ENCODE measurements around the gene DRC1.
A peak's percentile ranks its signal among the peaks of the same experiment; 100 is the strongest.

DRC1 gene

DNA sequence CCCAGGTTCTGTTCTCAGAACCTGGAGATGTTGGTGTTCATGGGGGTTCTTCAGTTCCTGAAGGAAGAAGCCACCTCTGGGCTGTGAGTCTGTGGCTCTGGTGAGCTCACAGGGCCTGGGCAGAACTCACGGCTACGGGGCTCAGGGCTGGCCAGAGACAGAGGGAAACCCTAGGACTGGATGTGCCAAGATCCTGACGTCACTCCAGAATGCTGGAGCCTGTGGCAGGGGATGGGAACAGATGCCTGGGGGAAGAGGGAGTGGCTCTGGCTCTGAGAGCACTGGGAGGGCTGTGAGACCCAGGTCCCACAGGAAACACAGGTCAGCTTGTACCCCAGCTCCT, 76.2 kb downstream of the DRC1 start, which contains the start of gene OTOF:
Gene OTOF (minus strand): TSS at position 214 of the 343 bp plus-strand sequence.
- peak; percentile 11 for DNase-seq (ENCODE audit: low spot score)

DNA sequence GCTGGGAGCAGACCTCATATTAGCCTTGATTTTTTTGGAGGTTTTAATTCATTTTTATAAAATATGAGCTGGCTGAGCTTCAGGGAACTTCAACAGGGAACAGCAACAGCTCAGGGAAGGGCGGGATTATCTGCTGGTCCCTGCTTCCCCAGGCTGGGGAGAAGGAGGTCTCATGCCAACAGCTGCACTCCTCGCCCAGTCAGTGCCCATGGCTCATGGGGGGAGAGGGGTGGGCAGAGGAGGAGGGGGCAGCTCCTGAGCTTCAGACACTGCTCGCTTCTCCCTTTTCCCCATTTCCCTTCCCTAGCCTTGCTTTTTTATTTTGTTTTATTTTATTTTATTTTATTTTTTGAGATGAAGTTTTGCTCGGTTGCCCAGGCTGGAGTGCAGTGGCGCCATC, 76.6 kb downstream of the DRC1 start:
- DNase-seq (ENCODE audit: low spot score) = no peak

- no peak for DNase-seq (ENCODE audit: low spot score)
Measured at GRCh38 chr2:26479131-26479788, 77.5 kb downstream of the DRC1 start.

- no peak for DNase-seq (ENCODE audit: low spot score)
Measured at GRCh38 chr2:26479789-26480565, 78.3 kb downstream of the DRC1 start.

DNA sequence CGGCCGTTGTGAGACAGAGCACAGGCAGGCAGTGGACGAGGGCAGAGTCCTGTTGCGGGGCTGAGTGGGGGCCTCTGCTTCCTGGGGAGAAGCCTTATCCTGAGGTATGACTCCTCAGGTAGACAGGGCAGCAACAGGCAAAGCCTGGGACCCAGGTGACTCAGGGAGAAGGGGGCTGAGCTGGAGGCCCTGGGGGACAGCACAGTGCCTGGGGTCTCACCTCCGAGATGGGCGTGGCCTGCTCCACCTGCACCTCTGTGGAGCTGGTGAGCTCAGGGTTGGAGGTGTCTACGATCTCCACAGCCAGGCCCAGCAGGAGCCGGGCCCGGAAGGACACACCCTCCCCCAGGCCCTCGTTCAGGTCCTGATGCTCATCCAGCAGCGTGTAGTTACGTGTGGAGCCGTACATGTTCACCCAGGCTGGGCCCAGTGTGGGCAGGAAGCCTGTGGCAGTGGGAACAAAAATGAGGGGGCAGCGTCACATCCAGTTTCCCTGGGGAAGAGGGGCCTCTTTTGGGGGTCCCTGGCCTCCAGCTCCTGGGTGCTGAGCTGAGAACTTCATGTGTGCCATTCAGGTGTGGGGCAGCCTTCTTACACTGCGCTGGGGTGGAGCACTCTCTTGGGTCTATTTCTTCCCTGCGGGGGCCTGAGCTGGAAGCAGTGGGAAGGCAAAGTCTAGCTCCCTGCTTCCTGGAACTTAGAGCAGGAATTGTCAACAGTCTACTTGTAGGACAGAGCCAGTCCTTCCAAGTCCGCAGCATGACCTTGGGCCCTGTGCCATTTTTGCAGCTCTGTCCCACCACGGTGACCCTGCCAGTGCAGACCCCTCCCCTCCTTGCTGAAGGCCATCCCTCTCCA, 79.1 kb downstream of the DRC1 start:
- no peak for DNase-seq (ENCODE audit: low spot score)

GRCh38 chr2:26481706-26482105, 80.0 kb downstream of the DRC1 start:
- DNase-seq (ENCODE audit: low spot score) = no peak

GRCh38 chr2:26482211-26483026, 80.7 kb downstream of the DRC1 start:
- no peak for DNase-seq (ENCODE audit: low spot score)

- DNase-seq (ENCODE audit: low spot score) = no peak
Measured at GRCh38 chr2:26483027-26483326, 81.3 kb downstream of the DRC1 start.

DNA sequence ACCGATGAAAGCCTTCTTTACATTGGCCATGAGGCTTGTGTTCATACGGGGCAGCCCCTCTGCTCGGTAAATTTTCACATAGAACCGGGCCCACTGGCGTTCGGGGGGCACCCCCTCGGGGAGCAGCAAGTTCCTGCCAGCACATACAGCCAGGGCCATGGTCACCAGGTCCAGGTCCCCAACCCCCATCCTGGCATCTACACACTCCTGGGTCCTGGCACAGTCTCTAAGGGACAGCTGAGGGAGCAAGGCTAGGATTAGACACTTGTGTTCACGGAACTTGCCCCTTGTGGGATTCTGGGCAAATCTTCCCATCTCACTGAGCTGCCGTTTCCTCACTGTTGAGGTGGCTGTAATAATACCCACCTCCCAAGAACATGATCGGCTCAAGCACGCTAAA, 81.8 kb downstream of the DRC1 start:
- no peak for DNase-seq (ENCODE audit: low spot score)

DNA sequence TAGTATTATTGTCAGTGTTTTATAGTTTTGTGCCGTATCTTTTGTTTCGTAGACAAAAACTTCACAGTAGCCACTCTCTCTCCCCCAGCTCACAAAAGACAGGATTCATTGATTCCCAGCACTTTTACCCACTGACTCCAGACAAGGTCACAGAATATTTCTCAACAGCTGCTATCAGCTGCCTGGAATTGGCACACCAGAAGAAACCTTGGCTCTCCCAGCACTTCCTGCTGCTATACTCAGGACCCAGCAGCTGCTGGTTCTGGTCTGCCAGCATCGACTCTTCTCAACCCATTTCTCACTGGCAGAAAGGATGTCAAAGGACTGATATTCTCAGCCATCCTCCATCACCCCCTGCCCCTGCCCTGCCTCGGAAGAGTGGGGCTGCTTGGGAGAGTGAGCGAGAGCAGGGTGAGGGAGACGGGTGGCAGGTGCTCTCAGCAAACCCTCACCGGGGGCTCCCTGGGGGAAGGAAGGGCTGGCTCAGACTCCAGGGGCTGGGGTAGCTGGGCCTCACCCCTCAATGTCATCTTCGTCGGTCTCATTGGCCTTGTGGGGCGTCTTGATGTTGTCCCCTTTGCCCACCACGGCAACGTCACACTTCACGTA, 82.3 kb downstream of the DRC1 start:
- DNase-seq (ENCODE audit: low spot score) = no peak

- DNase-seq (ENCODE audit: low spot score) = no peak
Measured at GRCh38 chr2:26484579-26484978, 82.9 kb downstream of the DRC1 start.

- DNase-seq (ENCODE audit: low spot score) = no peak
Measured at GRCh38 chr2:26485099-26485498, 83.4 kb downstream of the DRC1 start.

DNA sequence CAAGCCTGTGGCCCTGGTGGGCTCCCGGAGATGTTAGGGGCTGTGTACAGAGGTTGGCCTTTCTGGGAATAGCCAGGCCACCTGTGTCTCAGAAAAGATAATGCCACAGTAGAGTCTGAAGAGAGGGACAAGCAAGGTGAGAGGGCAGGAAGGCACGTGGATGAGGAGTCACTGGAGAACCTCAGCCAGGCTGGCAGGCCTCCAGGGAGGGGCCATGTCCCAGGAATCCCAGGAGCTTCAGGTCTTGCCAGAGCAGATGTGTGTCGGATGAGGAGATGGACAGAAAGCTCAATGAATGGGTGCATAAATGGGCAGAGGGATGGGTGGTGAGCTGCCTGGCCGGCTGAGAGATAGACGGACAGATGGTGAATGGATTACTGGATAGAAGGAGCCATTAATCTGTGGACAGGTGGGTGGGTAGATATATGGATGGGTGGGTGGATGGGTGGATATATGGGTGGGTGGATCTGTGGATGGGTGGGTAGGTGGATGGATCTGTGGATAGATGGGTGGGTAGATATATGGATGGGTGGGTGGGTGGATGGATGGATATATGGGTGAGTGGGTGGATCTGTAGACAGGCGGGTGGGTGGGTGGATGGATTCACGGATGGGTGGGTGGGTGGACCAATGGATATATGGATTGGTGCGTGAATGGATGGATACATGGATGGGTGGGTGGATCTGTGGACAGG, 84.2 kb downstream of the DRC1 start:
- no peak for DNase-seq (ENCODE audit: low spot score)

- DNase-seq (ENCODE audit: low spot score) = no peak
Measured at GRCh38 chr2:26486789-26487188, 85.1 kb downstream of the DRC1 start.

DNA sequence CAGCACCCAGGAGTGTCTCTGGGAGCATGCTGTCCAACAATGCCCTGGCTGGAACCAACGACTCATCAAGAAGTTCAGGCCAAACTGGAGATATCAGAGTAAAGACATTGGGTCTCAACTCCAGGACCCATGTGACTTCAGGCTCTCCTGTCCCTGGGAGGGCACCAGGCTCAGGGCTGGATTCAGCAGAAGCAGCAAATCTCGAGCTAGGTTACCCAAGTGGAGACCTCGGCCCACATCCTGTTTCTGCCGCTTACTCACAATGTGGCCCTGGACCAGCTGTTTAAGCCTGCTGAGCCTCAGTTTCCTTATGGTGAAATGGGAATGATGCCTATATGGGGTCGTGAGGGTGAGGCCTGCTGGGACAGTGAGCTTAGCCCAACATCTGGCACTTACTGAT, 85.5 kb downstream of the DRC1 start:
- DNase-seq (ENCODE audit: low spot score) = no peak

DNA sequence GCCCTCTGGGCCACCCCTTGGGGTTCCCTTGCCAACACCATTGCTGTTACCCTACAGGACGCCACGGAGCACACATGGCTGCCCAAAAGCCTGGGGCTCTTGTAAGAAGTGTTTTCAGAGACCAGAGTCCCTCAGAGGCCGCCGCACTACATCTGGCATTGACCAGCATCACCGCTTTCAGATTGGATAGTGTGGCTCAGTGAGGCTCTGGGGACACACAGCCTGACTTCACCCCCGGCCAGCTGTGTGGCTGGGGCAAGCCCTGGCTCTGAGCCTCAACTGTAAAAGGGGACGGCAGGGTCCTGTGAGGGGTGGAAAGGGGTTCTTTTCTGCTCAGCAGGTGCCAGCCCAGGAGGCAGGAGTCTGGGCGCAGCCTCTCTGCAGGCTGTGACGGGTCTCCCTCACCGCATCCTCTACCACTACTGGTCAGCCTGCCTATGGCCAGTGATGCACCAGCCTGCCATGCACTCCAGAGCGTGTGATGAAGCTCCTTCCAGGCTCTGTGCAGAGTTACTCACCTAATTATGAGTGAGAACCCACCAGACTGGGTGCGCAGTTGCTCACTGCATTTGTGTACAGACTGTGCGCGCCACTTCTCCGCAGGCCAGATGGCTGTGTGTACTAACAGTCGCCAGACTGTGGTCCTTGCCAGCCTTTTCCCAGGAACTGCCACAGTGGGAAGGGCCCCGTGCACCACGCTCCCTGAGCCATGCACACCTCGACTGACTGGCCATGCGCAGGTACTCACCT, 86.9 kb downstream of the DRC1 start:
- DNase-seq (ENCODE audit: low spot score) = no peak

GRCh38 chr2:26489213-26489850, 87.6 kb downstream of the DRC1 start:
- no peak for DNase-seq (ENCODE audit: low spot score)

GRCh38 chr2:26491563-26492167, 89.9 kb downstream of the DRC1 start:
- no peak for DNase-seq (ENCODE audit: low spot score)

- no peak for DNase-seq (ENCODE audit: low spot score)
Measured at GRCh38 chr2:26492749-26493515, 91.2 kb downstream of the DRC1 start.

All from kidney tubule cell (primary cell).